KG1 (cell line): ENCODE data around the gene LIN37.
A peak's percentile ranks its signal among the peaks of the same experiment; 100 is the strongest.
"Not testable (repeated sequence)": the region's sequence is repeated elsewhere in the genome, so short reads cannot be mapped to it uniquely, and the experiment has no call there.

Source experiments
- DNase-seq: peaks from one replicate; lab custom pipeline; 2025; lab: John Stamatoyannopoulos, UW

The LIN37 gene

GRCh38 chr19:35753634-35754369 is 5.4 kb downstream of the LIN37 start:
- no peak for DNase-seq

GRCh38 chr19:35754370-35755130 is 6.2 kb downstream of the LIN37 start:
- DNase-seq: no peak

GRCh38 chr19:35755131-35755549 is 6.8 kb downstream of the LIN37 start:
- no peak for DNase-seq

- no peak for DNase-seq
These were observed 7.4 kb downstream of the LIN37 start for GRCh38 chr19:35755550-35756376.

GRCh38 chr19:35756377-35757230 is 8.2 kb downstream of the LIN37 start, which contains the start of gene HSPB6:
Gene HSPB6, minus strand, starts transcription at chr19:35757029. Its CDS starts 21 bp downstream, at chr19:35757008.
- no peak for DNase-seq

- no peak for DNase-seq
These were observed 8.9 kb downstream of the LIN37 start for GRCh38 chr19:35757231-35757748.

- peak; percentile 93 for DNase-seq
These were observed 9.6 kb downstream of the LIN37 start, which contains the start of gene PROSER3 for GRCh38 chr19:35757749-35758608. Gene PROSER3, plus strand, starts transcription at chr19:35758176. Its CDS starts 40 bp downstream, at chr19:35758216.

- no peak for DNase-seq
These were observed 11.3 kb downstream of the LIN37 start for GRCh38 chr19:35759697-35760096.

GRCh38 chr19:35760711-35761349 is 12.5 kb downstream of the LIN37 start:
- DNase-seq: no peak

GRCh38 chr19:35764432-35765315 is 16.3 kb downstream of the LIN37 start:
- DNase-seq: no peak

GRCh38 chr19:35766571-35767104 is 18.3 kb downstream of the LIN37 start:
- no peak for DNase-seq

- DNase-seq: no peak
These were observed 19.1 kb downstream of the LIN37 start for GRCh38 chr19:35767288-35768081.

- no peak for DNase-seq
These were observed 19.7 kb downstream of the LIN37 start for GRCh38 chr19:35768082-35768421.

GRCh38 chr19:35772362-35772761 is 24.0 kb downstream of the LIN37 start:
- not testable (repeated sequence) for DNase-seq

- DNase-seq: no peak
These were observed 24.8 kb downstream of the LIN37 start for GRCh38 chr19:35773020-35773806.

- DNase-seq: no peak
These were observed 26.1 kb downstream of the LIN37 start for GRCh38 chr19:35774274-35775045.
